ENCODE measurements around the gene IFNL2. TPM values are rescaled to one million over a fixed set of nuclear protein-coding genes. Genes with fewer than 3 reads are reported as not detected.

Gene IFNL2
- total RNA-seq, 4 donors from 2014 or later, result not detected

DNA sequence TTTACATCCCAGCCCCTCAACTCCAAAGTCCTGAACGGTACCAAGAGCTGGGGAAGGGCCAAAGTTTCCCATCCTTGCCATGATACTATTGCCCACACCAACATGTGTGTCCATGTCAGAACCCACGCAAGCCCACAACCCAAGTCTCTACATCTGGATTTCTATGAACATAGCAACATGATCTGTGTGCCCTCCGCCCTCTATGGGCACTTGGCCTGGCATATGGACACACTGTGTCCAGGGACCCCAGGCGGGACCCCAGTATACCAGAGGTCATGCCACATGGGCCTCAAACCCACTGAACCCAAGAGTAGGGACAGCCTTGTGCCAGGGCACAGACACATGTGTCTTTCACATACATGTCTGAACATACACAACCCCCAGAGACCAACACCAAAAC lies 50.5 kb downstream of the IFNL2 start:
- peaks cover 4% of the 10 kb centered on the region for H3K27me3 ChIP-seq
- no peak for DNase-seq (ENCODE audit: low spot score in 2 of 2)
- TF ChIP-seq, protein P1, sequence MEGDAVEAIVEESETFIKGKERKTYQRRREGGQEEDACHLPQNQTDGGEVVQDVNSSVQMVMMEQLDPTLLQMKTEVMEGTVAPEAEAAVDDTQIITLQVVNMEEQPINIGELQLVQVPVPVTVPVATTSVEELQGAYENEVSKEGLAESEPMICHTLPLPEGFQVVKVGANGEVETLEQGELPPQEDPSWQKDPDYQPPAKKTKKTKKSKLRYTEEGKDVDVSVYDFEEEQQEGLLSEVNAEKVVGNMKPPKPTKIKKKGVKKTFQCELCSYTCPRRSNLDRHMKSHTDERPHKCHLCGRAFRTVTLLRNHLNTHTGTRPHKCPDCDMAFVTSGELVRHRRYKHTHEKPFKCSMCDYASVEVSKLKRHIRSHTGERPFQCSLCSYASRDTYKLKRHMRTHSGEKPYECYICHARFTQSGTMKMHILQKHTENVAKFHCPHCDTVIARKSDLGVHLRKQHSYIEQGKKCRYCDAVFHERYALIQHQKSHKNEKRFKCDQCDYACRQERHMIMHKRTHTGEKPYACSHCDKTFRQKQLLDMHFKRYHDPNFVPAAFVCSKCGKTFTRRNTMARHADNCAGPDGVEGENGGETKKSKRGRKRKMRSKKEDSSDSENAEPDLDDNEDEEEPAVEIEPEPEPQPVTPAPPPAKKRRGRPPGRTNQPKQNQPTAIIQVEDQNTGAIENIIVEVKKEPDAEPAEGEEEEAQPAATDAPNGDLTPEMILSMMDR (IDR thresholded peaks at IDR 0.05), result no peak
- no peak for TF ChIP-seq POLR2A (IDR thresholded peaks at IDR 0.05)
- TF ChIP-seq EP300 (IDR thresholded peaks at IDR 0.05), result no peak
- no peak for TF ChIP-seq POLR2AphosphoS5 (IDR thresholded peaks at IDR 0.05)
- 57% methylated on average over 1 of the region's 4 CpGs for WGBS
- no peak overlapping the region for H3K4me3 ChIP-seq
- no peaks in the 10 kb centered on the region for H3K9me3 ChIP-seq
- no peak overlapping the region for H3K27ac ChIP-seq
- H3K36me3 ChIP-seq, result peaks cover 14% of the 10 kb centered on the region
- peaks cover 11% of the 10 kb centered on the region for H3K4me1 ChIP-seq

DNA sequence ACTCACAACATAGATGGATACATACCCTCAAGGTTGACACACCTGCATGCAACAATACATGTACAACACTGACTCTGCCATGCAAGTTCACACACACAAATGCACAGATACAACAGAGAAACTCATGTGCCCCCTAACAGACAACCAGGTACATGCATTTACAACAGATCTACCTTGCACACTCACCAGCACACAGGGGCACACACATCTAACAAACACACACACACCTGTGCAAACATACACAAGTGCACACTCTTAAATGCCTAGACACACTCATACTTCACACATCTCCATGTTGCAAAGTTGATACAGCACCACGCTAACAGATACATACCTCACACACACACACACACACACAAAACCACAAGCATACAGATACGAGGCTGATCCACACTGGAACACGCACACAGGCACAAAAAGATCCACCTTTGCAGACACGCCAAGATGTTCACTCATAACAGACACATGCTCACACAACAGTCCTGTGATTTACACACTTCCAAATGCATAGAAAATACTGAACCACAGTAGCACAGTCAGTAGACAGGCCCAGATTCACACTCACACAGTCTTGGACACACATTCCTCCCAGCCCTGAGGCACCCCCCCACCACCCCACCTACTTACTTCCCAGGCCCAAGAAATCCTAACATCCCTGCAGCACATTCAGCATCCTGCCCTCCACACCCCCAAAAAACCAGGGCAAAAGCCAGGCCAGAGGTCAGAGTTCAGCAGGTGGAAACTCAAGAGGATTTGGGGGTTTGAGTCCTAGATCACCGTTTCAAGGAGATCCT lies 51.1 kb downstream of the IFNL2 start:
- Histone ChIP-seq H3K27ac (no peak overlapping the region), H3K36me3 (peaks cover 8% of the 10 kb centered on the region), H3K4me3 (no peak overlapping the region), H3K9me3 (no peaks in the 10 kb centered on the region), H3K27me3 (peaks cover 4% of the 10 kb centered on the region), H3K4me1 (peaks cover 11% of the 10 kb centered on the region)
- 86% methylated on average over 4 of the region's 5 CpGs for WGBS
- TF ChIP-seq POLR2A (IDR thresholded peaks at IDR 0.05) (no peak), EP300 (IDR thresholded peaks at IDR 0.05) (no peak), POLR2AphosphoS5 (IDR thresholded peaks at IDR 0.05) (no peak)
- TF ChIP-seq, protein P1 (IDR thresholded peaks at IDR 0.05), result no peak
- DNase-seq (ENCODE audit: low spot score in 2 of 2), result no peak

Other genes starting within 250 kb of the IFNL2 start
- gene FBXO27, start 235.8 kb upstream of the IFNL2 start, total RNA-seq, result 10 to 100 TPM; 12.0 to 37.9 (median 26.1) TPM
- gene ACP7, start 184.0 kb upstream of the IFNL2 start, total RNA-seq, result 10 to 100 TPM; 15.0 to 24.1 (median 18.0) TPM
- 10 to 100 TPM; 20.7 to 25.3 (median 23.6) TPM for gene PAK4, start 142.6 kb upstream of the IFNL2 start, total RNA-seq
- gene NCCRP1, start 71.4 kb upstream of the IFNL2 start, total RNA-seq, result 100 to 1,000 TPM in 3 of 4 donors, 10 to 100 TPM in 1; 32.7 to 420 (median 277) TPM
- gene SYCN, start 64.1 kb upstream of the IFNL2 start, total RNA-seq, result not detected
- not detected for gene IFNL3, start 23.4 kb upstream of the IFNL2 start, total RNA-seq
- not detected for gene IFNL4, start 19.5 kb upstream of the IFNL2 start, total RNA-seq
- gene IFNL1, start 28.0 kb downstream of the IFNL2 start, total RNA-seq, result not detected
- gene LRFN1, start 52.5 kb downstream of the IFNL2 start, total RNA-seq, result 1 to 10 TPM; 1.4 to 2.9 (median 2.0) TPM
- 10 to 100 TPM in 1 of 4 donors, 1 to 10 TPM in 3; 1.9 to 16.2 (median 5.8) TPM for gene GMFG, start 67.6 kb downstream of the IFNL2 start, total RNA-seq
- 100 to 1,000 TPM; 104 to 166 (median 113) TPM for gene SAMD4B, start 74.0 kb downstream of the IFNL2 start, total RNA-seq
- gene PAF1, start 122.7 kb downstream of the IFNL2 start, total RNA-seq, result 10 to 100 TPM; 24.8 to 42.4 (median 35.4) TPM
- 10 to 100 TPM; 36.3 to 57.8 (median 48.0) TPM for gene MED29, start 123.0 kb downstream of the IFNL2 start, total RNA-seq
- 100 to 1,000 TPM; 426 to 850 (median 540) TPM for gene ZFP36, start 138.5 kb downstream of the IFNL2 start, total RNA-seq
- gene PLEKHG2, start 144.3 kb downstream of the IFNL2 start, total RNA-seq, result 10 to 100 TPM in 1 of 4 donors, 1 to 10 TPM in 3; 6.4 to 29.9 (median 7.7) TPM
- 1,000 to 10,000 TPM; 1,096 to 2,035 (median 1,787) TPM for gene RPS16, start 167.6 kb downstream of the IFNL2 start, total RNA-seq
- 100 to 1,000 TPM in 1 of 4 donors, 10 to 100 TPM in 3; 59.4 to 135 (median 75.4) TPM for gene SUPT5H, start 177.2 kb downstream of the IFNL2 start, total RNA-seq
- gene TIMM50, start 212.4 kb downstream of the IFNL2 start, total RNA-seq, result 10 to 100 TPM; 44.9 to 57.9 (median 50.6) TPM
- gene DLL3, start 230.6 kb downstream of the IFNL2 start, total RNA-seq, result not detected
- not detected for gene SELENOV, start 246.7 kb downstream of the IFNL2 start, total RNA-seq

Data from suprapubic skin (tissue), 4 donors.